Neural cell (in vitro differentiated cells): Measurements from ENCODE around the gene TRMT5. TPM values are rescaled to one million over a fixed set of nuclear protein-coding genes. Genes with fewer than 3 reads are reported as not detected.

ENCODE experiments used
- H2AFZ ChIP-seq: fragments of 200-600, 300-800 bp; sonication (generic), shearing (Covaris generic); 2 replicates; pipeline ENCODE4 v1.6.0; 2014; ENCODE audit warnings: low read depth, mild to moderate bottlenecking, antibody characterized with exemption, low read length, moderate library complexity
- H3F3A ChIP-seq: fragments of 200-600 bp; shearing (Covaris generic); 2 replicates; pipeline ENCODE4 v1.6.1; 2016; ENCODE audit warnings: mild to moderate bottlenecking, moderate library complexity, mixed read lengths, antibody characterized with exemption, low read length; ENCODE audit not compliant: insufficient read depth, poor library complexity, severe bottlenecking
- H3K27ac ChIP-seq: fragments of 200-600, 300-800 bp; sonication (generic), shearing (Covaris generic); 2 replicates; pipeline ENCODE4 v1.5.1; 2014; ENCODE audit warnings: mild to moderate bottlenecking, low read length, moderate library complexity
- H3K27me3 ChIP-seq: fragments of 300-800, 200-600 bp; sonication (generic), shearing (Covaris generic); 2 replicates; pipeline ENCODE4 v1.6.0; 2014; ENCODE audit warnings: mild to moderate bottlenecking, low read depth, low read length, moderate library complexity; ENCODE audit not compliant: insufficient read depth
- H3K36me3 ChIP-seq: fragments of 300-800, 200-600 bp; sonication (generic), shearing (Covaris generic); 2 replicates; pipeline ENCODE4 v1.5.1; 2014; ENCODE audit warnings: mild to moderate bottlenecking, antibody characterized with exemption, low read length, moderate library complexity; ENCODE audit not compliant: insufficient read depth
- H3K4me2 ChIP-seq: fragments of 300-800, 200-600 bp; sonication (generic), shearing (Covaris generic); 2 replicates; pipeline ENCODE4 v1.6.0; 2014; ENCODE audit warnings: mild to moderate bottlenecking, low read length
- H3K4me3 ChIP-seq: fragments of 300-800, 200-600 bp; sonication (generic), shearing (Covaris generic); 2 replicates; pipeline ENCODE4 v1.5.1; 2014; ENCODE audit warnings: mild to moderate bottlenecking, low read length, moderate library complexity
- H3K79me2 ChIP-seq: fragments of 200-600 bp; shearing (Covaris generic); replicated peaks from 2 replicates; pipeline ENCODE4 v1.6.0; 2014; ENCODE audit warnings: mild to moderate bottlenecking, low read length, moderate library complexity; ENCODE audit not compliant: insufficient read depth
- H3K9ac ChIP-seq: fragments of 300-800, 200-600 bp; sonication (generic), shearing (Covaris generic); 2 replicates; pipeline ENCODE4 v1.6.1; 2016; ENCODE audit warnings: mild to moderate bottlenecking, low read length, mixed read lengths
- H3K9me2 ChIP-seq: fragments of 200-600 bp; shearing (Covaris generic); 2 replicates; pipeline ENCODE4 v1.6.1; 2016; ENCODE audit warnings: mild to moderate bottlenecking, low read length, mixed read lengths; ENCODE audit not compliant: insufficient read depth
- H3K9me3 ChIP-seq: fragments of 200-600, 300-800 bp; sonication (generic), shearing (Covaris generic); 2 replicates; pipeline ENCODE4 v1.6.1; 2016; ENCODE audit warnings: mild to moderate bottlenecking, mixed run types, low read length, moderate library complexity, mixed read lengths
- H4K20me1 ChIP-seq: fragments of 200-600 bp; shearing (Covaris generic); 2 replicates; pipeline ENCODE4 v1.6.1; 2016; ENCODE audit warnings: mild to moderate bottlenecking, mixed run types; ENCODE audit not compliant: insufficient read depth
- CTCF ChIP-seq: fragments of 450-650 bp; IDR thresholded peaks from 2 replicates; pipeline ENCODE4 v1.5.1; 2014; ENCODE audit warnings: antibody characterized with exemption, mild to moderate bottlenecking, moderate library complexity; ENCODE audit not compliant: poor library complexity, severe bottlenecking
- EP300 ChIP-seq: fragments of 450-650 bp; conservative IDR thresholded peaks from 2 replicates; pipeline ENCODE4 v1.6.1; 2014; ENCODE audit warnings: antibody characterized with exemption, mild to moderate bottlenecking, moderate library complexity; ENCODE audit not compliant: poor library complexity, severe bottlenecking
- EZH2 ChIP-seq: fragments of 200-600, 300-800 bp; shearing (Covaris generic), sonication (generic); IDR thresholded peaks from 2 replicates; pipeline ENCODE4 v1.6.1; 2014; ENCODE audit warnings: antibody characterized with exemption, low read length, borderline replicate concordance, mild to moderate bottlenecking; ENCODE audit not compliant: insufficient read depth, poor library complexity, severe bottlenecking
- MXI1 ChIP-seq: fragments of 450-650 bp; conservative IDR thresholded peaks from 2 replicates; pipeline ENCODE4 v1.6.1; 2014; ENCODE audit warnings: antibody characterized with exemption, mild to moderate bottlenecking; ENCODE audit not compliant: poor library complexity, severe bottlenecking
- POLR2AphosphoS5 ChIP-seq: IDR thresholded peaks from 2 replicates; pipeline ENCODE4 v1.6.1; 2012
- RAD21 ChIP-seq: fragments of 450-650 bp; conservative IDR thresholded peaks from 2 replicates; pipeline ENCODE4 v1.6.1; 2014; ENCODE audit warnings: antibody characterized with exemption, mild to moderate bottlenecking, moderate library complexity
- REST ChIP-seq: IDR thresholded peaks from 2 replicates; pipeline ENCODE4 v1.6.1; 2012; ENCODE audit warnings: borderline replicate concordance
- SMC3 ChIP-seq: fragments of 450-650 bp; conservative IDR thresholded peaks from 2 replicates; pipeline ENCODE4 v1.6.1; 2014; ENCODE audit warnings: antibody characterized with exemption, mild to moderate bottlenecking, moderate library complexity; ENCODE audit not compliant: poor library complexity
- TAF1 ChIP-seq: IDR thresholded peaks from 2 replicates; pipeline ENCODE4 v1.6.1; 2012; ENCODE audit warnings: low read depth
- polyA plus RNA-seq: library from polyadenylated mRNA; depleted of rRNA; stranded (reverse); fragments of >200 nt; gene quantifications from 2 replicates; pipeline ENCODE4 v1.2.3, GENCODE V29; 2014

TRMT5 gene
- polyA plus RNA-seq, 1 donor from 2014 or later: 7.6 TPM

GRCh38 chr14:60989599-60989998 lies 8.7 kb upstream of the TRMT5 start:
- no peak overlapping the region for H3K4me3 ChIP-seq
- H3K27ac ChIP-seq: no peak overlapping the region
- no peak overlapping the region for H2AFZ ChIP-seq
- H3K9me3 ChIP-seq: no peaks in the 10 kb centered on the region
- no peaks in the 10 kb centered on the region for H3F3A ChIP-seq
- H3K9ac ChIP-seq: no peak overlapping the region
- TF ChIP-seq MXI1: no peak
- TF ChIP-seq EP300: no peak
- no peak for TF ChIP-seq POLR2AphosphoS5
- TF ChIP-seq RAD21: no peak
- TF ChIP-seq SMC3: no peak
- no peak for TF ChIP-seq TAF1
- TF ChIP-seq REST: no peak
- no peak for TF ChIP-seq CTCF
- TF ChIP-seq EZH2: no peak
- peaks cover 6% of the 10 kb centered on the region for H3K36me3 ChIP-seq
- H3K79me2 ChIP-seq: no peaks in the 10 kb centered on the region
- H4K20me1 ChIP-seq: no peaks in the 10 kb centered on the region
- no peaks in the 10 kb centered on the region for H3K27me3 ChIP-seq
- H3K4me2 ChIP-seq: no peak overlapping the region
- H3K9me2 ChIP-seq: no peaks in the 10 kb centered on the region

- no peaks in the 10 kb centered on the region for H3K79me2 ChIP-seq
- no peaks in the 10 kb centered on the region for H3K9me2 ChIP-seq
- no peak for TF ChIP-seq EZH2
- TF ChIP-seq EP300: no peak
- no peak for TF ChIP-seq RAD21
- no peak for TF ChIP-seq POLR2AphosphoS5
- TF ChIP-seq REST: no peak
- no peak for TF ChIP-seq CTCF
- TF ChIP-seq TAF1: no peak
- TF ChIP-seq SMC3: no peak
- no peak for TF ChIP-seq MXI1
- H3F3A ChIP-seq: peaks cover 3% of the 10 kb centered on the region
- peaks cover 6% of the 10 kb centered on the region for H3K36me3 ChIP-seq
- no peak overlapping the region for H3K4me2 ChIP-seq
- no peaks in the 10 kb centered on the region for H4K20me1 ChIP-seq
- no peaks in the 10 kb centered on the region for H3K27me3 ChIP-seq
- no peaks in the 10 kb centered on the region for H3K9me3 ChIP-seq
- H3K4me3 ChIP-seq: no peak overlapping the region
- no peak overlapping the region for H3K27ac ChIP-seq
- no peak overlapping the region for H3K9ac ChIP-seq
- no peak overlapping the region for H2AFZ ChIP-seq
Measured at GRCh38 chr14:60986500-60986899, 5.6 kb upstream of the TRMT5 start.
